ENCODE data around the gene FZR1. TPM values are rescaled to one million over a fixed set of nuclear protein-coding genes. Genes with fewer than 3 reads are reported as not detected.
A peak's percentile ranks its signal among the peaks of the same experiment; 100 is the strongest.

Gene FZR1
- total RNA-seq, 4 donors from 2014 or later, result 18.6 to 31.8 (median 25.7) TPM

DNA sequence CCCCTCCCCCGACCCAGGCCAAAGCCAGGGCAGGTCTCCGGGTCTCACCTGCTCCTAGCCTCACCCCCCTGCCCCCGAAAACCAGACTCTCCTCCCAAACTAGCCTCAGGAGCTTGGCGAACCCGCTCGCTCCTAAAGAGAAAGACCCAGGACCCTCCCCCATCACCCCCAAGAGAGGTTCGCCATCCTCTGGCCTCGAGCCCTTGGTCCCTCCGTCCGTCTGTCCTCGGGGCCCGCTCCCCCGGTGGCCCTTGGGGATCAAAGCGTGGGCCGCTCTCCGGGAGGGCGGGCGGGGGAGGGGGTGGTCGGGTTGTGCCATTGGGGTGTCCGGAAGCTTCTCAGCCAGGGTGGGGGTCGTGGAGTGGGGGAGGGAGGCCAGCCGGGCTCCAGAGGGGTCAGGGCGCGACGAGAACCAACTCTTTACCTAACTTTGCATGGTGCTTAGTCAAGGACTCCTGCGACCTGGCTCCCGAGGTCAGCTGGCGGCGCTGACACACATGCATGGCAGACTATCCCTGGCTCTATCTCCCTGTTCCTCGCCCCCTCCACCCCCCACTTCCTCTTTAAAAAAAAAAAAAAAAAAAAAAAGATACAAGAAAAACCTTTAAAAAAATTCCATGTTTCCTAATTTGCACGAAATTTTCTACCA, 41.4 kb upstream of the FZR1 start:
- 64 to 75% methylated on average over 26 to 28 of the region's 31 CpGs for WGBS, 2 donors
- H3K36me3 ChIP-seq, result peaks cover 2 to 47% (median 6%) of the 10 kb centered on the region in 3 donors

DNA sequence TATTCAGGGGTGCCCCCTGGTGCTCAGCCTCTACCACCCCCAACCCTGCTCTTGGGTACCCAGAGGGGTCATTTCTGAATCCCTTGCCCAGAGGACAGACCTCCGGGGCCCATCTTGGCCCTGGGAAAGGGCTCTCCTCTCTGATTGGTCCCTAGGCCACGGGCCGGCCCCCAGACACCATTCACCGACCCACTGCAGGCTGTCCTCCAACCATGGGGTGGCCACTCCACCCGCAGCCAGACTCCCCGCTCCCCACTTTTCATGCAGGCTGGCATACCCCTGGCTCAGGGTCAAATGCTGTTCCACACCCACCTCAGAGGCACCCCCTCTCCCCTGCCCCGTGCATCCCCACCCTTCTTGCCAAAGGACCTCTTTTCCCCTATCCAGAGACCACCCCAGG, 40.6 kb upstream of the FZR1 start:
- 55 to 68% methylated on average over 7 of the region's 7 CpGs for WGBS, 2 donors
- Histone ChIP-seq H3K36me3 (peaks cover 2 to 47% (median 6%) of the 10 kb centered on the region in 3 donors), H3K9me3 (peaks cover 0 to 2% (median 0%) of the 10 kb centered on the region in 4 donors), H3K27ac (peak overlapping the region in 2 of 4 donors; percentile 26 to 54), H3K4me3 (no peak overlapping the region), H3K4me1 (peaks cover 0 to 58% (median 0%) of the 10 kb centered on the region in 4 donors), H3K27me3 (no peaks in the 10 kb centered on the region)
- TF ChIP-seq EP300 (IDR thresholded peaks at IDR 0.05), result peak in 1 of 2 donors; percentile 7
- TF ChIP-seq, protein P1, sequence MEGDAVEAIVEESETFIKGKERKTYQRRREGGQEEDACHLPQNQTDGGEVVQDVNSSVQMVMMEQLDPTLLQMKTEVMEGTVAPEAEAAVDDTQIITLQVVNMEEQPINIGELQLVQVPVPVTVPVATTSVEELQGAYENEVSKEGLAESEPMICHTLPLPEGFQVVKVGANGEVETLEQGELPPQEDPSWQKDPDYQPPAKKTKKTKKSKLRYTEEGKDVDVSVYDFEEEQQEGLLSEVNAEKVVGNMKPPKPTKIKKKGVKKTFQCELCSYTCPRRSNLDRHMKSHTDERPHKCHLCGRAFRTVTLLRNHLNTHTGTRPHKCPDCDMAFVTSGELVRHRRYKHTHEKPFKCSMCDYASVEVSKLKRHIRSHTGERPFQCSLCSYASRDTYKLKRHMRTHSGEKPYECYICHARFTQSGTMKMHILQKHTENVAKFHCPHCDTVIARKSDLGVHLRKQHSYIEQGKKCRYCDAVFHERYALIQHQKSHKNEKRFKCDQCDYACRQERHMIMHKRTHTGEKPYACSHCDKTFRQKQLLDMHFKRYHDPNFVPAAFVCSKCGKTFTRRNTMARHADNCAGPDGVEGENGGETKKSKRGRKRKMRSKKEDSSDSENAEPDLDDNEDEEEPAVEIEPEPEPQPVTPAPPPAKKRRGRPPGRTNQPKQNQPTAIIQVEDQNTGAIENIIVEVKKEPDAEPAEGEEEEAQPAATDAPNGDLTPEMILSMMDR (IDR thresholded peaks at IDR 0.05), result no peak
- no peak for TF ChIP-seq POLR2A (IDR thresholded peaks at IDR 0.05)
- no peak for DNase-seq (ENCODE audit: low spot score in 2 of 2)

More for the DNA sequence above, 41.4 kb upstream of the FZR1 start:
- peak overlapping the region in 1 of 4 donors; percentile 9 for H3K27ac ChIP-seq
- H3K9me3 ChIP-seq, result peaks cover 0 to 2% (median 0%) of the 10 kb centered on the region in 4 donors
- H3K4me1 ChIP-seq, result peaks cover 0 to 63% (median 5%) of the 10 kb centered on the region in 4 donors
- H3K4me3 ChIP-seq, result no peak overlapping the region
- no peaks in the 10 kb centered on the region for H3K27me3 ChIP-seq
- TF ChIP-seq, protein P1 (IDR thresholded peaks at IDR 0.05), result no peak
- no peak for TF ChIP-seq EP300 (IDR thresholded peaks at IDR 0.05)
- TF ChIP-seq POLR2A (IDR thresholded peaks at IDR 0.05), result no peak
- no peak for DNase-seq (ENCODE audit: low spot score in 2 of 2)

- peaks cover 0 to 2% (median 0%) of the 10 kb centered on the region in 4 donors for H3K9me3 ChIP-seq
- H3K27ac ChIP-seq, result peak overlapping the region in 1 of 4 donors; percentile 54
- no peak overlapping the region for H3K4me3 ChIP-seq
- H3K4me1 ChIP-seq, result peaks cover 0 to 61% (median 0%) of the 10 kb centered on the region in 4 donors
- no peaks in the 10 kb centered on the region for H3K27me3 ChIP-seq
- TF ChIP-seq POLR2A (IDR thresholded peaks at IDR 0.05) (no peak), EP300 (IDR thresholded peaks at IDR 0.05) (peak in 1 of 2 donors; percentile 27)
- TF ChIP-seq, protein P1 (IDR thresholded peaks at IDR 0.05), result no peak
- no peak for DNase-seq (ENCODE audit: low spot score in 2 of 2)
- 70 to 77% methylated on average over 9 of the region's 9 CpGs for WGBS, 2 donors
- peaks cover 2 to 40% (median 6%) of the 10 kb centered on the region in 3 donors for H3K36me3 ChIP-seq
Measured at GRCh38 chr19:3466635-3467034, 39.5 kb upstream of the FZR1 start.

GRCh38 chr19:3467437-3468198, 38.5 kb upstream of the FZR1 start:
- DNase-seq (ENCODE audit: low spot score in 2 of 2), result no peak
- H3K9me3 ChIP-seq, result peaks cover 0 to 2% (median 0%) of the 10 kb centered on the region in 4 donors
- no peaks in the 10 kb centered on the region for H3K27me3 ChIP-seq
- H3K36me3 ChIP-seq, result peaks cover 2 to 37% (median 6%) of the 10 kb centered on the region in 3 donors
- peak overlapping the region in 1 of 4 donors; percentile 8 for H3K27ac ChIP-seq
- no peak overlapping the region for H3K4me3 ChIP-seq
- no peak for TF ChIP-seq POLR2A (IDR thresholded peaks at IDR 0.05)
- TF ChIP-seq, protein P1 (IDR thresholded peaks at IDR 0.05), result no peak
- no peak for TF ChIP-seq EP300 (IDR thresholded peaks at IDR 0.05)
- peaks cover 0 to 67% (median 2%) of the 10 kb centered on the region in 4 donors for H3K4me1 ChIP-seq
- WGBS, 2 donors, result 83 to 86% methylated on average over 10 of the region's 10 CpGs
